SK-N-SH (cell line): ENCODE results near the gene GRB7. TPM values are rescaled to one million over a fixed set of nuclear protein-coding genes. Genes with fewer than 3 reads are reported as not detected.
A peak's percentile ranks its signal among the peaks of the same experiment; 100 is the strongest.

Experiments
- CTCF ChIA-PET: fragments of 300-600, 350-600 bp; formaldehyde crosslinking; extraction: SDS; loops from one replicate; lab custom pipeline; 2021; lab: Yijun Ruan, JAX
- POLR2A ChIA-PET: fragments of 350-600 bp; sonication (Branson Sonifier 250); formaldehyde crosslinking; extraction: SDS; loops from one replicate; lab custom pipeline; 2020; ENCODE audit warnings: antibody characterized with exemption, inconsistent platforms; lab: Yijun Ruan, JAX
- DNase-seq: peaks from one replicate; pipeline ENCODE4 v3.0.0; 2012
- H2AFZ ChIP-seq: fragments of 200-600 bp; sonication (generic); 2 replicates; pipeline ENCODE4 v1.8.1; 2016; ENCODE audit warnings: antibody characterized with exemption, mild to moderate bottlenecking, low read depth
- H3F3A ChIP-seq: fragments of 200-600 bp; sonication (generic); replicated peaks from 2 replicates; pipeline ENCODE3; 2016; ENCODE audit warnings: antibody characterized with exemption, mild to moderate bottlenecking; ENCODE audit not compliant: insufficient read depth
- H3K27ac ChIP-seq, 2 experiments: fragments of 200-500 bp in 1 of 2; fragments of 200-600 bp in 1 of 2; sonication (Bioruptor generic) in 1 of 2; sonication (generic), shearing (Covaris generic) in 1 of 2; 2 replicates each; pipeline versions ENCODE4 v1.5.1 to v1.6.1; 2014 to 2016; ENCODE audit warnings: low read depth in 2 of 2, inconsistent platforms in 1 of 2, low read length in 1 of 2, mild to moderate bottlenecking in 1 of 2, mixed read lengths in 1 of 2
- H3K27me3 ChIP-seq: fragments of 200-600 bp; sonication (generic), shearing (Covaris generic); 2 replicates; pipeline ENCODE4 v1.6.1; 2016; ENCODE audit warnings: mixed run types; ENCODE audit not compliant: insufficient read depth
- H3K36me3 ChIP-seq, 2 experiments: fragments of 200-500 bp in 1 of 2; fragments of 200-600 bp in 1 of 2; sonication (Bioruptor generic) in 1 of 2; sonication (generic) in 1 of 2; replicated peaks in 1 of 2; 2 replicates each; pipeline versions ENCODE3 to v1.5.1; 2014 to 2016; ENCODE audit warnings: low read length in 1 of 2, mild to moderate bottlenecking in 1 of 2; ENCODE audit not compliant: insufficient read depth in 2 of 2, control insufficient read depth in 1 of 2
- H3K4me1 ChIP-seq, 2 experiments: fragments of 200-500 bp in 1 of 2; fragments of 200-600 bp in 1 of 2; sonication (Bioruptor generic) in 1 of 2; sonication (generic), shearing (Covaris generic) in 1 of 2; 2 replicates each; pipeline versions ENCODE4 v1.5.1 to v1.6.1; 2014 to 2016; ENCODE audit warnings: low read depth in 1 of 2, low read length in 1 of 2, mixed run types in 1 of 2; ENCODE audit not compliant: insufficient read depth in 2 of 2, control insufficient read depth in 1 of 2
- H3K4me2 ChIP-seq: fragments of 200-600 bp; sonication (generic), shearing (Covaris generic); 2 replicates; pipeline ENCODE4 v1.6.1; 2017; ENCODE audit warnings: mixed run types
- H3K4me3 ChIP-seq, 2 experiments: fragments of 200-500 bp in 1 of 2; fragments of 200-600 bp in 1 of 2; sonication (Bioruptor generic) in 1 of 2; sonication (generic), shearing (Covaris generic) in 1 of 2; 2 replicates each; pipeline versions ENCODE4 v1.5.1 to v1.8.1; 2014 to 2016; ENCODE audit warnings: low read depth in 2 of 2, inconsistent platforms in 1 of 2, low read length in 1 of 2, mild to moderate bottlenecking in 1 of 2, mixed read lengths in 1 of 2, moderate library complexity in 1 of 2
- H3K79me2 ChIP-seq: fragments of 200-600 bp; sonication (generic); 2 replicates; pipeline ENCODE4 v1.8.1; 2017; ENCODE audit warnings: mild to moderate bottlenecking; ENCODE audit not compliant: insufficient read depth
- H3K9ac ChIP-seq: fragments of 200-600 bp; sonication (generic); 2 replicates; pipeline ENCODE4 v1.6.1; 2017; ENCODE audit warnings: mixed run types
- H3K9me2 ChIP-seq: fragments of 200-600 bp; sonication (generic); 2 replicates; pipeline ENCODE4 v1.6.1; 2017; ENCODE audit warnings: mixed run types
- H3K9me3 ChIP-seq: fragments of 200-600 bp; sonication (generic); 2 replicates; pipeline ENCODE4 v1.6.1; 2017; ENCODE audit warnings: mixed run types, mild to moderate bottlenecking, moderate library complexity
- H4K20me1 ChIP-seq: fragments of 200-600 bp; sonication (generic); 2 replicates; pipeline ENCODE4 v1.6.1; 2017; ENCODE audit warnings: mild to moderate bottlenecking, mixed run types; ENCODE audit not compliant: insufficient read depth
- EP300 ChIP-seq, 2 experiments: IDR thresholded peaks; 2 replicates each; pipeline versions ENCODE4 v1.4.0 to v1.6.1; 2012; ENCODE audit warnings: borderline replicate concordance in 1 of 2, low read depth in 1 of 2, low read length in 1 of 2
- FOXM1 ChIP-seq: IDR thresholded peaks from 2 replicates; pipeline ENCODE4 v1.4.0; 2012; ENCODE audit warnings: low read depth, mild to moderate bottlenecking
- MXI1 ChIP-seq: IDR thresholded peaks from 2 replicates; pipeline ENCODE4 v1.6.1; 2012; ENCODE audit warnings: mild to moderate bottlenecking, low read depth, low read length, improper control_type of control experiment
- RAD21 ChIP-seq: IDR thresholded peaks from 2 replicates; pipeline ENCODE4 v1.6.1; 2012; ENCODE audit warnings: mild to moderate bottlenecking, low read length
- RFX5 ChIP-seq: IDR thresholded peaks from 2 replicates; pipeline ENCODE4 v1.6.1; 2012; ENCODE audit warnings: mild to moderate bottlenecking, improper control_type of control experiment, low read length
- RXRA ChIP-seq: IDR thresholded peaks from 2 replicates; pipeline ENCODE4 v1.4.0; 2012; ENCODE audit warnings: low read depth, mild to moderate bottlenecking, borderline replicate concordance
- TEAD4 ChIP-seq: IDR thresholded peaks from 2 replicates; pipeline ENCODE4 v1.4.0; 2012; ENCODE audit warnings: mild to moderate bottlenecking, borderline replicate concordance; ENCODE audit not compliant: insufficient read depth
- WGBS: methylation state at CpG from one replicate; pipeline ENCODE4 v1.1.6; 2017; ENCODE audit warnings: low lambda C conversion rate; 5-methylcytosine and 5-hydroxymethylcytosine counted together
- polyA plus RNA-seq, 3 experiments: library from polyadenylated mRNA; depleted of rRNA; stranded (reverse); fragments of >200 nt; gene quantifications; 2 replicates each; pipeline ENCODE4 v1.2.3, GENCODE V29; 2012
- TF ChIP-seq, protein P1 (sequence below): fragments of 150-350 bp; IDR thresholded peaks from 2 replicates; pipeline ENCODE4 v1.6.1; 2016; ENCODE audit warnings: mild to moderate bottlenecking, low read depth, low read length

The GRB7 gene
- polyA plus RNA-seq, 1 of the 3 experiments (the other 2 are of a cell fraction): not detected

DNA sequence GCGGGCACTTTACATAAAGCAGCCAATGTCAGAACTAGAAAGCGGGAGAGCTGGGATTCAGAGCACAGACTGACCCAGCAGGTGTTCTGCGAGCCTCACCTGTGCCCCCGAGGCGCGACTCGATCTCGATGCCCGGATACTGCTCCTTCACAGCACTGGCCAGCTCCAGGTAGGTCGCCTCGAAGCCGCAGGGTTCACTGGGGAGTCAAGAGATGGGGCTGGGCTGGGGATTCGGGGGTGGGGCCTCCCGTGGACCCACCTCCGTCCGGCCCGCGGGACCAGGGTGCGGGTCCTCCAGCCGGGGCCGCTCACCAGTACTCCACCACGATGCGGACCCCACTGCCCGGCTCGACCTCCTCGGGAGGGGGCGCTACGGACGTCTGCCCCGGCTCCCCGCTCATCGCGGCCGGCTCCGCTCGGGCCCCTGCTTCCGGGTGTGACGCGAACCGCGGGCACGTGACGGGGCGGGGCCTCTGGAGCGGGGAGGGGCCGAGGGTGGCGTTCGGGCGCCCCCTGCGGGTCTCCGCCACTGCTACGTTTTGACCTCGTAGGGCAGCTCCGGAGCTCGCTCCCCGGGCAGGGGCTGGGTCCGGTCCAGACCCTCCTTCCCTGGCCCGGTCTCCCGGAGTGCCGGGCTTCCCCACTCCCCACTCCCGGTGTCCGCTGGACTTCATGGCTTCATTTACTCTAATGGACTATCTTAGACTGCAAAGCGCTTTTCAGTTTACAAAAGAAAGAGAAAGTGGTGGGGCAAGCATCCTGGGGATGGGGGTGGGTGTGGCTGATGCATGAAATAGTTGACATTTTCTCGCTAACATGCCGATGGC, 7.4 kb upstream of the GRB7 start, which contains the start of gene MIEN1 (continued):
- TF ChIP-seq MXI1 (peak; percentile 59), RXRA (no peak)

- Histone ChIP-seq H3K27ac (no peak overlapping the region), H3K4me2 (no peak overlapping the region), H3K9me3 (no peaks in the 10 kb centered on the region), H2AFZ (no peak overlapping the region), H3K4me3 (no peak overlapping the region), H3K27me3 (no peaks in the 10 kb centered on the region), H3K9ac (no peak overlapping the region), H4K20me1 (no peaks in the 10 kb centered on the region), H3F3A (no peaks in the 10 kb centered on the region), H3K9me2 (no peaks in the 10 kb centered on the region), H3K79me2 (no peaks in the 10 kb centered on the region; the same call in 1 of the 2 replicates), H3K4me1 (peaks cover 0 to 8% of the 10 kb centered on the region in 2 experiments; a peak in 1 of 4 replicates), H3K36me3 (peaks cover 0 to 4% of the 10 kb centered on the region in 2 experiments)
- 92% methylated on average over 3 of the region's 3 CpGs for WGBS
- ChIA-PET POLR2A (no interaction called here), CTCF (interaction anchor here (1.1 to 4.6 kb wide), 3 partner anchors 17 to 111 kb away, joined by 3 to 27 read pairs (median 5); no protein-coding TSS in a partner anchor)
- no peak for TF ChIP-seq RFX5
- no peak for DNase-seq
Measured at GRCh38 chr17:39732586-39732985, 5.2 kb upstream of the GRB7 start.

GRCh38 chr17:39735882-39736281, 1.9 kb upstream of the GRB7 start:
- Histone ChIP-seq H3K27ac (no peak overlapping the region), H3K27me3 (no peaks in the 10 kb centered on the region), H3K36me3 (no peaks in the 10 kb centered on the region), H3K4me3 (no peak overlapping the region), H2AFZ (no peak overlapping the region), H4K20me1 (no peaks in the 10 kb centered on the region), H3F3A (no peaks in the 10 kb centered on the region), H3K9me3 (no peaks in the 10 kb centered on the region), H3K9me2 (no peaks in the 10 kb centered on the region), H3K4me1 (no peaks in the 10 kb centered on the region), H3K9ac (no peak overlapping the region), H3K4me2 (no peak overlapping the region), H3K79me2 (no peaks in the 10 kb centered on the region)
- POLR2A ChIA-PET: no interaction called here
- no peak for DNase-seq
- 47% methylated on average over 2 of the region's 2 CpGs for WGBS
- CTCF ChIA-PET: no interaction called here
- TF ChIP-seq, protein P1, sequence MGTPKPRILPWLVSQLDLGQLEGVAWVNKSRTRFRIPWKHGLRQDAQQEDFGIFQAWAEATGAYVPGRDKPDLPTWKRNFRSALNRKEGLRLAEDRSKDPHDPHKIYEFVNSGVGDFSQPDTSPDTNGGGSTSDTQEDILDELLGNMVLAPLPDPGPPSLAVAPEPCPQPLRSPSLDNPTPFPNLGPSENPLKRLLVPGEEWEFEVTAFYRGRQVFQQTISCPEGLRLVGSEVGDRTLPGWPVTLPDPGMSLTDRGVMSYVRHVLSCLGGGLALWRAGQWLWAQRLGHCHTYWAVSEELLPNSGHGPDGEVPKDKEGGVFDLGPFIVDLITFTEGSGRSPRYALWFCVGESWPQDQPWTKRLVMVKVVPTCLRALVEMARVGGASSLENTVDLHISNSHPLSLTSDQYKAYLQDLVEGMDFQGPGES: no peak
- TF ChIP-seq RXRA: no peak
- no peak for TF ChIP-seq RAD21
- no peak for TF ChIP-seq TEAD4
- no peak for TF ChIP-seq FOXM1
- no peak for TF ChIP-seq EP300 (IDR thresholded peaks at IDR 0.05; ENCODE audit: borderline replicate concordance in 1 of 2, low read depth in 1 of 2, low read length in 1 of 2)
- no peak for TF ChIP-seq MXI1
